Colon (tissue), 2 donors: ENCODE measurements around the gene LMAN1L.

Source experiments
- FAIRE-seq: peaks from 2 replicates; lab custom pipeline; 2012; peaks lifted over from hg19 to GRCh38; lab: Jason Lieb, UNC
- donor health status: control.
- donor health status: control.

The LMAN1L gene

DNA sequence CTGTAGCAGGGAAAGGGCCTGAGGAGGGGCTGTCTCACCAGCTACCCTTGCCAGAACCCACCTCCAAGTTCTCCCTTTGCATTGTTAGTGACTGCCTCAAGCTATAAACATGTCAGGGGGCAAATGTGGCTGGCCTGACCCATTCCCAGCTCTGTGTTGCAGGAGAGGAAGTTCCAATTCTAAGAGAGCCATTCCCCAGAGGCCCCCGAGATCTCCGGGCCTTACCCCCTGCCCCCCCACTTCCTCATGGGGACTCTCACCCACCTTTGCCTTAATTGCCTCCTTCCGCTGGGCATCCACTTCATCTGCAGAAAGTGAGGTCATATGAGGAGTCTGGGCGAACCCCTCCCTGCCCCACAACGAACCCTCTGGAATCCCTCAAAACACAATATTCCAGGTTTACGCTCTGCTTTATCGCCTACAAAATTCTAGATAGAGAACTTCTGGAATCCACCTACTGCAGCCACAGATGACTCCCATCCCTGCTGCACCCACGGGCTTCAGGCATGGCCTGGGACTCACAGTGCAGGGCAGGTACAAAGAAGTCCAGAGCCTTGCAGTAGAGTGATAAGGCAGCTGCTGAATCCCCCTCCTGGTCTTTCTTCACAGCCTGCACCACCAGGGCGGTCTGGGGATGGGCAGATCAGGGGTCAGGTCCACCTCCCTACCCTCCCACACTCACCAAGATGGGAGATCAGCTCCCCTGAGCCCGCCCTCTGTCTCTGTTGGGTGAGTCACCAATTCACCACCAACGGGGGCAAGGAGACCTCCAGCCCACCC, 26.3 kb downstream of the LMAN1L start:
- no peak for FAIRE-seq

DNA sequence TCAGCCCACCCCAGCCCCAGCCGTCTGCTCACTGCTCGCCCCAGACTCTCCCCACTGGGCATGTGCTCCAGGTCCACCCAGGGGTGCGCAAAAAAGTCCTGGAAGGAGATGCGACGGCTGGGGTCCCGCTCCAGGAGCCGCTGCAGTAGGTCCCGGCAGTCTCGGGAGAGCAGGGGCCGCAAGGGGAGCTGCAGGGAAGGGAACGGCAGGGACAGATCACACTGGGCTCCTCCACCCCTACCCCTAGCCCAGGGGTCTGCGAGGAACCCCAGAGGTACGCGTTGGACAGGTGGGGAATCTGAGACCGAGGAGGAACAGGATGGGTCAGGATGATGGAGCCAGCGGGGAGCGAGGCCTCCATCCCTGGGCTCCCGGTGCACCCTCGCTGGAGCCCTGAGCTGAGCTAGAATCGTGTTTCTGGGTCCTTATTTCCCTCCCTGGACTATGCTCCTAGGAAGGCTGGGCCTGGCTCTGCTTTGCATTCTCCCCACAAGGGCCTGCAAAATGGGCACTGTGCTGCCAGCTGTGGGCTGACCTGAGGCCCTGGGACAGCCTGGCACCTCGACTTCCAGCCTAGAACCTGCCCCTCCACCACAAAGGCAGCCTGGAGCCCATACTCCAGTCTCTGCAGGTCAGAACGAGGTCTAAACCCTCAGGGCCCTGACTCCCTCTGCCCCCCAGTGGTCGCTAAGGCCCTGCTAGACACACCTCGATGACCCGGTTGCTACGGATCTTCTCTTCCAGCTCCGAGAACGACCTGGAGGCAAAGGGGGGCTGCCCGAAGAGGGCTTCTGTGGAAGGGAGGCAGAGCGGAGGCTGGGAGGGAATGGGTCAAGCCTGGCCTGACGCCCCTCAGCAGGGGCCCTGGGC, 27.1 kb downstream of the LMAN1L start:
- no peak for FAIRE-seq

DNA sequence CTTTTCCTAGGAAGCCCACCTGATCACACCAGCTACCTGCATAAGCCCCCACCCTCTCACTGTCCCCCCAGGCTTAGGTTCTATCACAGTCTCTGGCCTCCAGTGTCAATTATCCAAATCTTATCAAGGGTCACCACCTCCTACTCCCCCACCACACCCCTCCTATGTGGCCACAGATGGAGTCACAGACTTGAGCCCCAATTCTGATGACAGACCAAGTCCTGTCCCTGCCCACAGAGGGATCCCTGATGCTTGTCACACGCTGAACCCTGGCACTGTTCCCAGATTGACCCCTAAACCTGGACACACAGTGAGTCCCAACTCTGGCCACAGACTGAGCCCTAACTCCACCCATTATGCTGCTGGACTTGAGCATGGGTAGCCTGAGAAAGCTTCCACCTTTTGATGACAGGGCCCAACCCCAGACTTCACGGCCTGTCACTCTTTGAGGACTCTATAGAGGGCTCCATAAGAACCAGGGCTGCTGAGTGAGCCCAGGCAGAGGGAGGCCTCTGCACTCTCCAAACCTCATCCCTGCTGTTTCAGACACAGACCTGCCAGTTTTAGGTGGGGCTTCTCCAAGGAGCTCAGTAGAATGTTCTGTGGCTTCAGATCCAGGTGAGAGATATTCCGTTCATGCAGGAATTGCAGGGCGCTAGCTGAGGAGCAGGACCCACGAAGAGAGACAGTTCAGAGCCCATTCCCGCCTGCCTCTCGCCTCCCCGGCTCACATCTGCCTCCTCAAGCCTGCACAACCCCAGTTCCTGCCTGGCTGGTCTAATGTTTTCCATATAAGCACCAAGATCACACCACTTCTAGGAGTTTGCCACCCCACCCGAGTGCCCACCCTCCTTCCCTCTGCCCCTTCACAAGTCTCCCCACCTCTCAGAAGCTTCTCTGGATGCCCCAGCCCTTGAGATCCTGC, 28.5 kb downstream of the LMAN1L start:
- no peak for FAIRE-seq

DNA sequence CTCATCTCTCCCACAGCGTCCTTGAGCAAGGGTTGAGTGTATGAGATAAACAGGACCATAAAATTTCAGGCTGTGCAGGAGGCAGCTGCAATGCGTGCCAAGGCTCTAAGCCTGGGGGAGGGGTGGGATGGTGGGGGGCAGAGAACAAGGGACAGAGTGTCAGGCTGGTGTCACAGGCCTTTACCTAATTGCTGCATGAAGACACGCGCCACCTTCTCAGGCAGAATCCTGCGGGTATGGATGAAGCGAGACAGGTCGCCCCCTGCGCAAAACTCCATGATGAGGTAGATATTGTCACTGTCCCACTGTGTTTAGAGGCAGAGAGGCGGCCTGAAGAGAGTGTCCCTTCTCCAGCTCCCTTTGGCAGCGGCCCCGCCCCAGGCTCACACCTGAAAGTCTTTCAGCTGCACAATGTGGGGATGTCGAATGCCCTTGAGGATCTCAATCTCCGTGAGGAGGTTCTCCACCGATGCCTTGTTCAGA, 29.3 kb downstream of the LMAN1L start:
- no peak for FAIRE-seq

DNA sequence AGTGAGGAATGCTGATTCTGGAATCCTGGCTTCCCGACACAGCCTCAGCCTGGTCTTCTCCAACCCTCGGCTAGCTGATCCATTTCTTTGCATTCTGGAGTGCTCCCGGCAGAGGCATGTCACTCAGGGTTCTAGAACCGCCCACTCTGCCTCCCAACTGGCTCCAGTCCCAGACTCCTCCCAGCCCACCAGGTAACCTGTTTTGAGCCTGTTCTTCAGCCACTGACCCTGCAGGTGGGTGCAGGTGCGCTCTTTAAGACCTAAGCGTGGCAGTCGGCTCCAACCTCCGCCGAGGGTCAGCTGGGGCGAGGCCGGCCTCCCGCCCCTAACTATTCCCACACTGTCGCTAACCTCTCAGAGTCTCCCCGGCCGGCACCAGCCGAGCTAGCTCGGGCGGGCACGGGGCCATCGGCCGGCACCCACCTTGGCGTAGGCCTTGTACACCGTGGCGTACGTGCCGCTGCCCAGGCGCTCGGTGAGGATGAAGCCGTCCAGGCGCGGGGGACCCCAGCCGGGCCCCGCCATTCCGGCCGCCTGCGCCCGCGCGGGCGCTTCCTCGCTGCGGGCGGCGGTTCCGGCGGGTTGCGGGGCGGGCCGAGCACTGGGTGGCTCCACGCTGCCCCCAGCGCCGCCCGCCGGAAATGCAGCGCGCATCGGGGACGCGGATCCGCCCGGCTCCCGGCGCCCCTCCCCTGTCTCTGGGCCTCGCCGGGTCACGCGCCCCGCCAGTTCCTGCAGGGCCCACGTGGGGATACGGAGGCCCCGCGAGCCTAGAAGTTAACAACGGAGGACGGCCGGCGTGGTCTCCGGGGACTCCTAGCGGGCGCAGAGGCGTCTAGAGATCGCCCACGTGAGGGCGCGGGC, 30.2 kb downstream of the LMAN1L start, which contains the start of gene ULK3:
Gene ULK3, minus strand, starts transcription at position 576 of the 864 bp plus-strand sequence. Its CDS starts 51 bp downstream, at position 525.
- FAIRE-seq = no peak

DNA sequence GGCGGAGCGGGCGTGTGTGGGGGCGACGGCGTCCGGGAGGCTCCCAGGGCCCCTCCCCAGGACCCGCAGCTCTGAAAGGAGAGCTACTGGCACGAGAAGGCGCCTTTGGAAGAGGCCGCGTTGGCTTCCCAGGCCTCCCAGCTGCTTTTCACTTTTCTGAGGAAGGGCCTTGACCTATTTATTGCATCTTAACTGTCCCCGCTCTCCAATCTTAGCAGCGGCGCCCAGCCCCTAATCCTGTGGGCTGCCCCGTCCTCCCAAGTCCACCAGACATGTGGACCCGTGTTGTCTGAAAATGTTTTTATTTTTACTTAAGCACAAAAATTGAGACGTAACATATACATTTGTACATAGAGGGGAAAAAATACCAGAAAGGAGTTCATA, 30.8 kb downstream of the LMAN1L start:
- FAIRE-seq = no peak

DNA sequence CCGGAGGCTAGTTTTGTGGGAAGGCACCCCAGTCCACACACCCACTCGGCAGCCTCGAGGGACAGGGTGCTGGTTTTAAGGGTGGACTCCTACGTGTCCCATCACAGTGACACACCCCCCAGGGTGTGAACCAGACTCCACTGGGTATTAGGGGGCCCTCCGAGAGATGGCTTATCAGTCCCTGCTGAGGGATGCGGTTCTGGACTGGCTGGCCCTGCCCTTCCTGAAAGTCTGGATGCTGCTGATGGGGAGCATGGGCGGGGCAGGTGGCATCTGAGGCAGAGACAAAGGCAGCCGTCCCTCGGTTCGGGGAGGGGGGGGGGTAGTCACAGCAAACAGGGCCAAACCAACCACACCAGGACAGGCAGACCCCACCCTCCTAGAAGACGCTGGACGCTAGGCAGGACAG, 31.3 kb downstream of the LMAN1L start:
- no peak for FAIRE-seq

DNA sequence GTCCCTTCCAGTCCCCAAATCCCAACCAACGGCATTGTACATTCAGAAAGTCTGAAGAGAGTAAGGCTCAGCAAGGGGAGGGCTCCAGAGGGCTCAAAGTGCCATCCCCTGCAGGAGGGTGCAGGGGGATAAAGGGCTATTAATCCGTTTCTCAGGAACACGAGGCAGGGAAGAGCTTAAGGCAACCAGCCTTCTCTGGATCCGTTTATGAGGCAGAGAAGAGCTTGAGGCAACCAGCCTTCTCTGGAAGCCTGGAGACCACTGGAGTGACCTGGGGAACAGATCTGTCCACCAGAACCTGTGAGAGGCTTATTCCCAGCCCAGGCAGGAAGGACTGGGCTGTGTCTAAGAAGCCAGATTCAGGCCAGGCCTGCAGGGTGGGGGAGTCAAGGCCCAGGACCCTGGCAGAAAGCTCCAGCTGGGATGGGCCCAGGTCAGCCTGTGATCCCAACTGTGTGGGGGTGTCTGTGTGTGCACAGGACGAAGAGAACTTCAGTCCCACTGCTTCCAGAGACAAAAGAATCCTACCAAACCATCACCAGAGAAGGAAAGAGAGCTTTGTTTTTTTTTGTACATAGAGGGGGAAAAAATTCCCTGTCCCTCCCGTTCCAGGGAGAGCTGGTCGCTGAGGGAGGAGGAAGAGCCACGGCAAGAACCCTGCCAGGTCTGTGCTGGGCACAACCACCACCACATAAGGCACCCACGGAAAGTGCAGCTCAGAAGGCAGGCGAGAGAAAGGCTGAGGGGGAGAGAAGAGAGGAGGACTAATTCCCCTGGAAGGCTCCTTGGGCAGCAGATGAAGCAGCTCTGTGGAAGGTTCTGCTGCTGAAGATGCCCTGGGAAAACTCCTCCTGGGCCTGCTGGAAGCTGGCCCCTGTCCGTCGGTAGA, 31.9 kb downstream of the LMAN1L start:
- no peak for FAIRE-seq

DNA sequence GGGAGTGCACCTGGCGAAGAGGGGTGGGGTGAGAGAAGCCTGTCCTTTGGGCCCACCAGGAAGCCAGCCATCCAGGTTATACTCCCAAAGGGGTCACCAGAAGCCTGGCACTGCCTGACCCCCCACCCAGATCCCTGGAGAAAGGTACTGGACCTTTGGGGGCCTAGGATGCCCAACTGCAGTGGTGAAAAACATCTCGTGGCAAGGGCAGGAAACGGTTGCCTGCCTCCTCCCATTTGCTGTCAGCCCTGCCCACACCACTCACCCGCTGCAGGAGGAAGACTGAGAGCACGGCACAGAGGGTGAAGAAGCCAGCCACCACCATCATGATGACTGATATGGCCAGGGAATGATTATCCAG, 32.6 kb downstream of the LMAN1L start:
- FAIRE-seq = no peak

DNA sequence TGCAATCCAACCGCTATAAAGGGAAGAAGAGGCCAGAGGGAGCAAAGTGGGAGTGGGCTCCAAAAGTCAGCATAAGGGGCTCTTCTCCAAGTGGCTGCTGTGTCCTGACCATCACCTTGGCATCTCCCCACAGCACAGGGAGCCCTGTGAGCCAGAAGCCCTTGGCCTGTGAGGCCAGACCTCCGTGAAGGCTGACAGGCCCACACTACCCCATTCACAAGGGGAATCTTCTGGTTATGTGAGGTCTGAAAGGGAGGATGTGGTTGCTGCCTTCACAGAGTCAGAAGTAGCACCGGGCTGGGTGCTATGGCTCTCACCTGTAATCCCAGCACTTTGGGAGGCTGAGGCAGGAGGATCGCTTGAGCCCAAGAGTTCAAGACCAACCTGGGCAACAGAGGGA, 32.9 kb downstream of the LMAN1L start:
- FAIRE-seq = no peak

DNA sequence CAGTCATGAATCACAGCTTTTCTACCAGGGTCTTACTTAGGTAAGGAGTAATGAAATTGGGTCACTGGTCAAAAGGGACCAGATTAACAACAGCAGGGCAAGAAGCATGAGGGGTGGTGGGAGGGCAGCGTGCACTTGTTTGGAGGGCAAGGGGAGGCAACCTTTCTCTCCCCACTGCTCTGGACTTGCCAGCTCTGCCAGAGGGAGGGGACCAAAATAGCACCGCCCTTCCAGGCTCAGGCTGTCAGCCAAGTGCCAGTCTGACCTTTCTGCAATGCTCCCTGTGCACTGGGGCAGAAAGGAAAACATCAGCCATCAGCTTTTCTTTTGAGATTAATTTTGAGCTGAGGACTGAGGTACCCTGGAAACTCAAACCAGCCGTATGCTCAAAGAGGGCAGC, 34.8 kb downstream of the LMAN1L start:
- FAIRE-seq = no peak

DNA sequence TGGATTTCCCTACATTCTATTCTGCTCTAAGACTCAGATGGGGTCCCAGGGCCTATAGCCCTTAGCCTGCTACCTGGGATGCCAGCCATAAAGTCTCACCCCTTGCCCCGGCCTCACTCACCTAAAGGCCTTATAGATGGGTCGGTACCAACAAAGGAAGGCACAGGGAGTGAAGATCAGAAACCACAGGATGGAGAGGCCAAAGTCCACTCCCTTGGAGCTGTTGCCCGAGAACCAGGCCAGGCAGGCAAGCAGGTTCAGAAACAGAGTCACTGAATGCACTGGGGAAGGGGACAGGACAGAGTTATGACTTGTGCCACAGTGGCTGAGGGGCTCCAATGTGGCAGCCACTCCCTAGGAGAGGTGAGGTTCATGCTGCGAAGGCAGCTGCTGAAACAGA, 37.8 kb downstream of the LMAN1L start:
- FAIRE-seq = no peak

DNA sequence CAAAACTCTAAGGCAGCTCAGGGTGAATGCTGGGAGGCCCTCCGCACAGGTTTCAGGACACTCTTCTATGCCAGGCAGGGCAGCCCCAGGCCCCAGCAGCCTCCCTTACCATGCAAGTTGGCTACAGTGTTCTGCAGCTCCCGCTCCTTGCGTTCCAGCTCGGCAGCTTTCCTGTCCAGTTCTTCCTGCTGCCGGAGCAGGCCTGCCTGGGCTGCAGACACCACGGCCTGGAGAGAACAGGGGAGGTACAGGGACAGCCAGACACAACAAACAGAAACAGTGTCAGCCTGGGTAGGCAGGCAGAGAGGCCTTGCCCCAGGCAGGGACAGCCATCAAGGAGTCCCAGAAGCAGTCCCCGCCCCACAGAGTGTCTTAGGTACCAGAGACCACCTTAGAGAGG, 39.3 kb downstream of the LMAN1L start:
- no peak for FAIRE-seq

DNA sequence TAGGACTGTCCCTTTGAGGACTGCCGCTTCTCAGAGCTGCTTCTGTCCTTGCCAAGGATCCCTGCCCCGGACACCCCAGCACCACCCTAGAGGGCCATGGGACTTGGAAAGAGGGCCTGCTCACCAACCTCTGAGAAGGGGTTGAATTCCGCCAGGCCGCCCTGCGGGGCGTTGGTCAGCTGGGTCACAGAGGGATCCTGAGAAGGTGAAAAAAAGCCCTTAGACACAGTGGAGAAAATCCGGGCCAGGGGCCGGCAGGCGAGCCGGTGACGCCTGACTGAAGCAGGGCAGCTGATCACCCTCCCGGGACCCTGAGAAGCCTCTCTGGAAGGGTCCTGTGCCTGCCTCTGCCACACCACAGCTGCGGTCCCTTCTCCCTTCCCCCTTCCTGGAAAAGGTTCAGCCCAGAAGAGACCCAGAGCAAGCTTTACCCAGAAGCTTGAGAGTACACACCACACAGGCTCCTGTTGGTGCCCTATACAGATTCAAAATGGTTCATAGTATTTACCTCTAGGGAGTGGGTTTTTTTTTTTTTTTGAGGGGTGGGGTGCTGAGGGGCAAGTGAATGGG, 41.9 kb downstream of the LMAN1L start:
- no peak for FAIRE-seq

DNA sequence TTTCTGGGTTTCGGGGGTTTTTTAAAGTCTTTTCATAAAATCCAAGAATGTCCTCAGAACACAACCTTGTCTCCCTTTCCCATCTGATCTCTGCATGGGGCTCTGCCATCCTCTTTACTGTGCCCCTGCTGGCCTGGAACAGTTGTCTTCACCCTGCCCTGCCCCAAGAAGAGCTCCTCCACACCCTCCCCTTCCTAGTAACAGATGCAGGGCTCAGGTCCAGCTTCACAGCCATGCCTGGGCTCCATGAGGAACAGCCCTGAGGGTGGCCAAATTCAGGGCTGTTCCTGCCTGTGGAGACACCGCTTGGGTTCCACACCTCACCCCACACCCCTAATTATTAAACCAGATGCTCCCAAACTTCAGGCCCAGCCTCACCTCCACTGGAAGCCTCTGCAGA, 43.2 kb downstream of the LMAN1L start:
- FAIRE-seq = no peak

DNA sequence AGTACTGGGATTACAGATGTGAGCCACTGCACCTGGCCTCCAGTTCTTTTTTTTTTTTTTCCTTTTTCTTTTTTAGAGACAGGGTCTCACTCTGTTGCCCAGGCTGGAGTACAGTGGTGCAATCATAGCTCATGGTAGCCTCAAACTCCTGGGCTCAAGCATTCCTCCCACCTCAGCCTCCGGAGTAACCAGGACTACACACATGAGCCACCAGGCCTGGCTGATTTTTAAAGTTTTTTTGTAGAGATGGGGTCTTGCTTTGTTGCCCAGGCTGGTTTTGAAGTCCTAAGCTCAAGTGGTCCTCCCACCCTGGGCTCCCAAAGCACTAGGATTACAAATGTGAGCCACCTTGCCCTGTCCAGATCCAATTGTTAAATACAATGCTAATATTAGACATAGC, 43.9 kb downstream of the LMAN1L start:
- FAIRE-seq = no peak

DNA sequence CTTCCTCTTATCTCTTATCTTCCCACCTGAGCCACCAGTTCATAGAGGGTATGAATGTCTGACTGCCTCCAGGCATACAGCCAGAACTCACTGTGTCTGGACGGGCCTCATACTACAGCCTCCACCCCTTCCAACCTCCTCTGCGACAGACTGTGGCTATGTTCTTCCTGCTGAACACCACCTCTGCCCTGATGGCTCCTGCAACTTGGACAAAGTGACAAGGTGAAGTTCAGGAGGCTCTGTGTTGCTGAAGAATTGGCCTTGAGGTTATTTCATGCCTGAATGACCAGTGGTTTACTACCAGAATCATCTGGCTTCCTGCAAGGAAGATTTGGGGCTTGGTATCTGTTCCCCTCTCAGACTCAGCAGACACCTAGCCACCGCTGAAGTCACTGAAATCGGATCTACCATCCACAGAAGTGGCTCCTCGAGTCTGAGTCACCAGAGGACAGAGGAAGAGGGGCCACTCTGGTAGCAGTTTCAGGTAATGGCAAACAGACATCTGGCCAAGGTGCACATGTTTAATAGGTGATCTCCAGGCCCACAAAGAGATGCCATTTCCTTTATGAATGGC, 44.5 kb downstream of the LMAN1L start:
- FAIRE-seq = no peak

DNA sequence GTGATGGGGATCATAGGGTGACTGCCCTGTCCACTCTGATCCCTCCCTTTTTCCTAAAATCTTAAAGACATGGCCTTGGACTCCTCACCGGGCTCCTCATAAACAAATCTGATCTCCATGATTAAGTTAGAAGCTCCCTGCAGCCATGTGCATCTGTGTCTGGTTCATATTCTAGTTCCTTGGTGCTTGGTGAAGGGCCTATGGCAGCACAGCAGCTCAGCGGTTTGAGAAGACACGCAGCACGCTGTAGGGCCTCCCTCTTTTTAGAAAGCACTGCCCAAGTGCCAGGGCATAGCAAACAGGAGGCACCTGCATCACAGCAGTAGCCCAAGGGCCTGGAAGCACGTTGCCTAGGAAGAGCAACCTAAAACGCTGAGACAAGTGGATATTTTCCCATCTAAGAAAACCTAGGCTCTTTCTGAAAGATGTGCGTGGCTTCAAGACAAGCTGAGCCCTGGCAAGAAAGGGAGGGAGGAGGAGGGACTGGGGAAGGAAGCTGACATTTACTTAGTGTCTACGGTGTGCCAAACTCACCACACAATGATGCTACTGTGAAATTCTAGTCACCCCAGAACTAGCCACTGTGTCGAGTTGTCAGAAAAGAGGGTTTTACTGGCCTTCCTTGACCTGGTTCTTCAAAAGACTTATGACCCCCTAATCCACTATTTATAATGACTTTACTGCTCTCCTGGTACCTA, 45.2 kb downstream of the LMAN1L start:
- no peak for FAIRE-seq

DNA sequence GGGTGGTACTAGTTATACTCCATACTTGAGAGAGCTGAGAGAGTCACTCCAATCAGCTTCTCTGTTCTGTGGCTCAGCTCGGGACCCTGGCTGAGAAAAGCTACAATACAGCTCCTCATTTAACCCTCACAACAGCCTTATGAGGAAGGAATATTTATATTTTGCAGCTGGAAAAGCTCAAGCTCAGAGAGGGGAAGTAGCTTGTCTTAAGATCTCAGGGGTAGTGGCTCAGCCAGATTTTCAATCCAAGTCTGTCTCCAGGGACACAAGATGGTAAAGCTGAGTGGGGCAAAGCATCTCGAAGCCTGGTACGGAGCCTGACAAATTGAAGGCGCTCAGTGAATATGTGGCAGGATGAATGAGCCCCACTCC, 45.7 kb downstream of the LMAN1L start:
- no peak for FAIRE-seq
